Measurements from ENCODE around the gene C18orf32. TPM values are rescaled to one million over a fixed set of nuclear protein-coding genes. Genes with fewer than 3 reads are reported as not detected.
"Not testable (repeated sequence)": the region's sequence is repeated elsewhere in the genome, so short reads cannot be mapped to it uniquely, and the experiment has no call there.

The C18orf32 gene
- total and polyA plus RNA-seq, 4 donors: 37.9 to 53.3 (median 44.8) TPM

- no peak for DNase-seq
- H3K4me3 ChIP-seq (ENCODE audit: low read length in 2 of 2): no peak overlapping the region
- no peak for ATAC-seq (ENCODE audit: low FRiP score)
- peaks cover 0 to 10% of the 10 kb centered on the region in 2 donors for H3K36me3 ChIP-seq (ENCODE audit: control insufficient read depth in 1 of 2, insufficient read depth in 2 of 2, low read length in 1 of 2)
- no peaks in the 10 kb centered on the region for H3K9me3 ChIP-seq (ENCODE audit: control insufficient read depth, low read length)
- no peaks in the 10 kb centered on the region for H3K27me3 ChIP-seq (ENCODE audit: control insufficient read depth in 1 of 2, insufficient read depth in 2 of 2, low read length in 1 of 2)
- H3K4me1 ChIP-seq (ENCODE audit: control insufficient read depth in 1 of 2, insufficient read depth in 2 of 2, low read length in 2 of 2): peaks cover 0 to 2% of the 10 kb centered on the region in 2 donors
- intact Hi-C loops (cut with DNase I): no loop called here
- H3K27ac ChIP-seq (ENCODE audit: low read depth in 1 of 2, low read length in 2 of 2): no peak overlapping the region
These were observed 3.8 kb downstream of the C18orf32 start for GRCh38 chr18:49483198-49483597.

GRCh38 chr18:49481907-49482306, 5.1 kb downstream of the C18orf32 start:
- DNase-seq (no peak), ATAC-seq (ENCODE audit: low FRiP score) (no peak)
- H3K36me3 ChIP-seq (ENCODE audit: control insufficient read depth in 1 of 2, insufficient read depth in 2 of 2, low read length in 1 of 2): peaks cover 2 to 8% of the 10 kb centered on the region in 2 donors
- 81 to 82% methylated on average over 3 of the region's 3 CpGs for WGBS, 2 donors
- peaks cover 0 to 2% of the 10 kb centered on the region in 2 donors for H3K4me1 ChIP-seq (ENCODE audit: control insufficient read depth in 1 of 2, insufficient read depth in 2 of 2, low read length in 2 of 2)
- H3K27me3 ChIP-seq (ENCODE audit: control insufficient read depth in 1 of 2, insufficient read depth in 2 of 2, low read length in 1 of 2): no peaks in the 10 kb centered on the region
- intact Hi-C loops (cut with DNase I): no loop called here
- H3K9me3 ChIP-seq (ENCODE audit: control insufficient read depth, low read length): no peaks in the 10 kb centered on the region
- no peak overlapping the region for H3K27ac ChIP-seq (ENCODE audit: low read depth in 1 of 2, low read length in 2 of 2)
- no peak overlapping the region for H3K4me3 ChIP-seq (ENCODE audit: low read length in 2 of 2)

GRCh38 chr18:49481317-49481716, 5.7 kb downstream of the C18orf32 start:
- H3K9me3 ChIP-seq (ENCODE audit: control insufficient read depth, low read length): no peaks in the 10 kb centered on the region
- H3K4me1 ChIP-seq (ENCODE audit: control insufficient read depth in 1 of 2, insufficient read depth in 2 of 2, low read length in 2 of 2): peaks cover 0 to 2% of the 10 kb centered on the region in 2 donors
- peaks cover 2 to 8% of the 10 kb centered on the region in 2 donors for H3K36me3 ChIP-seq (ENCODE audit: control insufficient read depth in 1 of 2, insufficient read depth in 2 of 2, low read length in 1 of 2)
- ATAC-seq (ENCODE audit: low FRiP score) (no peak), DNase-seq (no peak)
- intact Hi-C loops (cut with DNase I): no loop called here
- WGBS, 2 donors: 83 to 85% methylated on average over 4 of the region's 4 CpGs
- no peak overlapping the region for H3K27ac ChIP-seq (ENCODE audit: low read depth in 1 of 2, low read length in 2 of 2)
- H3K27me3 ChIP-seq (ENCODE audit: control insufficient read depth in 1 of 2, insufficient read depth in 2 of 2, low read length in 1 of 2): no peaks in the 10 kb centered on the region
- H3K4me3 ChIP-seq (ENCODE audit: low read length in 2 of 2): no peak overlapping the region

GRCh38 chr18:49479381-49480137, 7.5 kb downstream of the C18orf32 start:
- H3K9me3 ChIP-seq (ENCODE audit: control insufficient read depth, low read length): no peaks in the 10 kb centered on the region
- WGBS, 2 donors: 93 to 96% methylated on average over 5 of the region's 5 CpGs
- ATAC-seq (ENCODE audit: low FRiP score) (no peak), DNase-seq (no peak)
- H3K27me3 ChIP-seq (ENCODE audit: control insufficient read depth in 1 of 2, insufficient read depth in 2 of 2, low read length in 1 of 2): no peaks in the 10 kb centered on the region
- H3K36me3 ChIP-seq (ENCODE audit: control insufficient read depth in 1 of 2, insufficient read depth in 2 of 2, low read length in 1 of 2): peaks cover 2 to 8% of the 10 kb centered on the region in 2 donors
- H3K4me3 ChIP-seq (ENCODE audit: low read length in 2 of 2): no peak overlapping the region
- H3K4me1 ChIP-seq (ENCODE audit: control insufficient read depth in 1 of 2, insufficient read depth in 2 of 2, low read length in 2 of 2): no peaks in the 10 kb centered on the region
- intact Hi-C loops (cut with DNase I): no loop called here
- H3K27ac ChIP-seq (ENCODE audit: low read depth in 1 of 2, low read length in 2 of 2): no peak overlapping the region

GRCh38 chr18:49476664-49477411, 10.2 kb downstream of the C18orf32 start:
- 76 to 77% methylated on average over 11 of the region's 11 CpGs for WGBS, 2 donors
- intact Hi-C loops (cut with DNase I): no loop called here
- Histone ChIP-seq H3K9me3 (ENCODE audit: control insufficient read depth, low read length) (no peaks in the 10 kb centered on the region), H3K36me3 (ENCODE audit: control insufficient read depth in 1 of 2, insufficient read depth in 2 of 2, low read length in 1 of 2) (peaks cover 2 to 8% of the 10 kb centered on the region in 2 donors), H3K4me3 (ENCODE audit: low read length in 2 of 2) (no peak overlapping the region), H3K27me3 (ENCODE audit: control insufficient read depth in 1 of 2, insufficient read depth in 2 of 2, low read length in 1 of 2) (no peaks in the 10 kb centered on the region), H3K27ac (ENCODE audit: low read depth in 1 of 2, low read length in 2 of 2) (no peak overlapping the region), H3K4me1 (ENCODE audit: control insufficient read depth in 1 of 2, insufficient read depth in 2 of 2, low read length in 2 of 2) (no peaks in the 10 kb centered on the region)
- DNase-seq (peak in 1 of 2 donors; percentile 66), ATAC-seq (ENCODE audit: low FRiP score) (peak; percentile 60)

GRCh38 chr18:49474935-49475334, 12.1 kb downstream of the C18orf32 start:
- H3K4me1 ChIP-seq (ENCODE audit: control insufficient read depth in 1 of 2, insufficient read depth in 2 of 2, low read length in 2 of 2); H3K36me3 ChIP-seq (ENCODE audit: control insufficient read depth in 1 of 2, insufficient read depth in 2 of 2, low read length in 1 of 2); ATAC-seq (ENCODE audit: low FRiP score); H3K27ac ChIP-seq (ENCODE audit: low read depth in 1 of 2, low read length in 2 of 2); H3K9me3 ChIP-seq (ENCODE audit: control insufficient read depth, low read length); intact Hi-C loops (cut with DNase I); H3K27me3 ChIP-seq (ENCODE audit: control insufficient read depth in 1 of 2, insufficient read depth in 2 of 2, low read length in 1 of 2); H3K4me3 ChIP-seq (ENCODE audit: low read length in 2 of 2); DNase-seq: not testable (repeated sequence)
- WGBS, 2 donors: 96% methylated on average over 6 of the region's 6 CpGs

GRCh38 chr18:49473721-49474120, 13.3 kb downstream of the C18orf32 start:
- no peaks in the 10 kb centered on the region for H3K9me3 ChIP-seq (ENCODE audit: control insufficient read depth, low read length)
- DNase-seq: no peak
- H3K4me1 ChIP-seq (ENCODE audit: control insufficient read depth in 1 of 2, insufficient read depth in 2 of 2, low read length in 2 of 2): no peaks in the 10 kb centered on the region
- WGBS, 2 donors: 75 to 76% methylated on average over 4 of the region's 4 CpGs
- no peak for ATAC-seq (ENCODE audit: low FRiP score)
- no peak overlapping the region for H3K27ac ChIP-seq (ENCODE audit: low read depth in 1 of 2, low read length in 2 of 2)
- H3K4me3 ChIP-seq (ENCODE audit: low read length in 2 of 2): no peak overlapping the region
- H3K27me3 ChIP-seq (ENCODE audit: control insufficient read depth in 1 of 2, insufficient read depth in 2 of 2, low read length in 1 of 2): no peaks in the 10 kb centered on the region
- H3K36me3 ChIP-seq (ENCODE audit: control insufficient read depth in 1 of 2, insufficient read depth in 2 of 2, low read length in 1 of 2): peaks cover 0 to 2% of the 10 kb centered on the region in 2 donors
- intact Hi-C loops (cut with DNase I): no loop called here

GRCh38 chr18:49472459-49472858, 14.6 kb downstream of the C18orf32 start:
- H3K27ac ChIP-seq (ENCODE audit: low read depth in 1 of 2, low read length in 2 of 2): no peak overlapping the region
- no peaks in the 10 kb centered on the region for H3K36me3 ChIP-seq (ENCODE audit: control insufficient read depth in 1 of 2, insufficient read depth in 2 of 2, low read length in 1 of 2)
- H3K4me1 ChIP-seq (ENCODE audit: control insufficient read depth in 1 of 2, insufficient read depth in 2 of 2, low read length in 2 of 2): no peaks in the 10 kb centered on the region
- WGBS, 2 donors: 83 to 87% methylated on average over 3 of the region's 3 CpGs
- H3K27me3 ChIP-seq (ENCODE audit: control insufficient read depth in 1 of 2, insufficient read depth in 2 of 2, low read length in 1 of 2): no peaks in the 10 kb centered on the region
- no peak for ATAC-seq (ENCODE audit: low FRiP score)
- no peaks in the 10 kb centered on the region for H3K9me3 ChIP-seq (ENCODE audit: control insufficient read depth, low read length)
- no peak overlapping the region for H3K4me3 ChIP-seq (ENCODE audit: low read length in 2 of 2)
- no peak for DNase-seq
- intact Hi-C loops (cut with DNase I): no loop called here

- no peak for DNase-seq
These were observed 15.5 kb downstream of the C18orf32 start for GRCh38 chr18:49471532-49471931.

More at GRCh38 chr18:49471532-49471931, 15.5 kb downstream of the C18orf32 start:
- H3K9me3 ChIP-seq (ENCODE audit: control insufficient read depth, low read length): no peaks in the 10 kb centered on the region
- no peaks in the 10 kb centered on the region for H3K27me3 ChIP-seq (ENCODE audit: control insufficient read depth in 1 of 2, insufficient read depth in 2 of 2, low read length in 1 of 2)
- no peaks in the 10 kb centered on the region for H3K4me1 ChIP-seq (ENCODE audit: control insufficient read depth in 1 of 2, insufficient read depth in 2 of 2, low read length in 2 of 2)
- WGBS, 2 donors: 90 to 93% methylated on average over 1 of the region's 1 CpG
- intact Hi-C loops (cut with DNase I): no loop called here
- no peaks in the 10 kb centered on the region for H3K36me3 ChIP-seq (ENCODE audit: control insufficient read depth in 1 of 2, insufficient read depth in 2 of 2, low read length in 1 of 2)
- no peak overlapping the region for H3K4me3 ChIP-seq (ENCODE audit: low read length in 2 of 2)
- H3K27ac ChIP-seq (ENCODE audit: low read depth in 1 of 2, low read length in 2 of 2): no peak overlapping the region
- no peak for ATAC-seq (ENCODE audit: low FRiP score)
